SK-N-SH (cell line): ENCODE measurements around the gene PRRC2A.

Source experiments
- NFIC ChIP-seq: IDR thresholded peaks from 2 replicates; pipeline ENCODE4 v1.4.0; 2012; ENCODE audit warnings: borderline replicate concordance
- POLR2AphosphoS5 ChIP-seq: IDR thresholded peaks from 2 replicates; pipeline ENCODE4 v1.6.1; 2012; ENCODE audit warnings: low read depth, low read length
- TF ChIP-seq, protein P1 (sequence below): fragments of 200-600 bp; sonication (generic); IDR thresholded peaks from 2 replicates; pipeline ENCODE4 v1.6.1; 2017; ENCODE audit warnings: antibody characterized with exemption, mild to moderate bottlenecking, moderate library complexity
- TF ChIP-seq, protein P2 (sequence below): fragments of 150-350 bp; IDR thresholded peaks from 2 replicates; pipeline ENCODE4 v1.6.1; 2016; ENCODE audit warnings: mild to moderate bottlenecking, low read depth, low read length
- TF ChIP-seq, protein P3 (sequence below): fragments of 150-350 bp; IDR thresholded peaks from 2 replicates; pipeline ENCODE4 v1.6.1; 2017; ENCODE audit warnings: antibody characterized with exemption, low read length, low read depth, borderline replicate concordance

DNA sequence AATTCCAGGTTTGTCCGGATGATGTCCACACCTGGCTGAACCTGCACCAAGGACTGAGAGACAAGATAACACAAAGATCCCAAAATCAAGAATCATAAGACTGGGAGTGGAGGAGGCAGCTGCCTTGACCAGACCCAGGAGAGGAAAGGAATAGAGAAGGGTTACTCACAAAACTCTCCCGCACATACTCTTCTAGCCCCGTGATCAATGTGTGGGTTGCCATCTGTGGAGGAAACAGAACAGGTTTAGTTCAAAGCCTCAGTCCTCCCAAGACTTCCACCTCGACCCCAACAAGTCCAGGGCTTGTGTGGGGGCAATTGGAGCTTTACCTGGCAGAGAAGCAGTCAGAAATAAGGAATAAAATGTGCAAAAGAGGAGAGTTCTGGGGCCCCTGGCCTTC lies 20.9 kb downstream of the PRRC2A start:
- TF ChIP-seq POLR2AphosphoS5: no peak
- TF ChIP-seq, protein P1, sequence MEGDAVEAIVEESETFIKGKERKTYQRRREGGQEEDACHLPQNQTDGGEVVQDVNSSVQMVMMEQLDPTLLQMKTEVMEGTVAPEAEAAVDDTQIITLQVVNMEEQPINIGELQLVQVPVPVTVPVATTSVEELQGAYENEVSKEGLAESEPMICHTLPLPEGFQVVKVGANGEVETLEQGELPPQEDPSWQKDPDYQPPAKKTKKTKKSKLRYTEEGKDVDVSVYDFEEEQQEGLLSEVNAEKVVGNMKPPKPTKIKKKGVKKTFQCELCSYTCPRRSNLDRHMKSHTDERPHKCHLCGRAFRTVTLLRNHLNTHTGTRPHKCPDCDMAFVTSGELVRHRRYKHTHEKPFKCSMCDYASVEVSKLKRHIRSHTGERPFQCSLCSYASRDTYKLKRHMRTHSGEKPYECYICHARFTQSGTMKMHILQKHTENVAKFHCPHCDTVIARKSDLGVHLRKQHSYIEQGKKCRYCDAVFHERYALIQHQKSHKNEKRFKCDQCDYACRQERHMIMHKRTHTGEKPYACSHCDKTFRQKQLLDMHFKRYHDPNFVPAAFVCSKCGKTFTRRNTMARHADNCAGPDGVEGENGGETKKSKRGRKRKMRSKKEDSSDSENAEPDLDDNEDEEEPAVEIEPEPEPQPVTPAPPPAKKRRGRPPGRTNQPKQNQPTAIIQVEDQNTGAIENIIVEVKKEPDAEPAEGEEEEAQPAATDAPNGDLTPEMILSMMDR: no peak
- TF ChIP-seq, protein P2, sequence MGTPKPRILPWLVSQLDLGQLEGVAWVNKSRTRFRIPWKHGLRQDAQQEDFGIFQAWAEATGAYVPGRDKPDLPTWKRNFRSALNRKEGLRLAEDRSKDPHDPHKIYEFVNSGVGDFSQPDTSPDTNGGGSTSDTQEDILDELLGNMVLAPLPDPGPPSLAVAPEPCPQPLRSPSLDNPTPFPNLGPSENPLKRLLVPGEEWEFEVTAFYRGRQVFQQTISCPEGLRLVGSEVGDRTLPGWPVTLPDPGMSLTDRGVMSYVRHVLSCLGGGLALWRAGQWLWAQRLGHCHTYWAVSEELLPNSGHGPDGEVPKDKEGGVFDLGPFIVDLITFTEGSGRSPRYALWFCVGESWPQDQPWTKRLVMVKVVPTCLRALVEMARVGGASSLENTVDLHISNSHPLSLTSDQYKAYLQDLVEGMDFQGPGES: no peak
- TF ChIP-seq, protein P3, sequence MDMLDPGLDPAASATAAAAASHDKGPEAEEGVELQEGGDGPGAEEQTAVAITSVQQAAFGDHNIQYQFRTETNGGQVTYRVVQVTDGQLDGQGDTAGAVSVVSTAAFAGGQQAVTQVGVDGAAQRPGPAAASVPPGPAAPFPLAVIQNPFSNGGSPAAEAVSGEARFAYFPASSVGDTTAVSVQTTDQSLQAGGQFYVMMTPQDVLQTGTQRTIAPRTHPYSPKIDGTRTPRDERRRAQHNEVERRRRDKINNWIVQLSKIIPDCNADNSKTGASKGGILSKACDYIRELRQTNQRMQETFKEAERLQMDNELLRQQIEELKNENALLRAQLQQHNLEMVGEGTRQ: no peak
- no peak for TF ChIP-seq NFIC
